Measurements from ENCODE around the gene SLC44A2. TPM values are rescaled to one million over a fixed set of nuclear protein-coding genes. Genes with fewer than 3 reads are reported as not detected.

The SLC44A2 gene
- total RNA-seq, 4 donors from 2014 or later: 36.6 to 371 (median 81.4) TPM

GRCh38 chr19:10677751-10678150 is 52.4 kb downstream of the SLC44A2 start:
- Histone ChIP-seq H3K4me1 (peaks cover 0 to 3% (median 0%) of the 10 kb centered on the region in 4 donors), H3K36me3 (peaks cover 0 to 77% (median 48%) of the 10 kb centered on the region in 4 donors), H3K4me3 (no peak overlapping the region), H3K9me3 (no peaks in the 10 kb centered on the region), H3K27ac (no peak overlapping the region), H3K27me3 (no peaks in the 10 kb centered on the region)
- WGBS, 2 donors (ENCODE audit: low coverage in 1 of 2): 89 to 100% methylated on average over 6 to 13 of the region's 13 CpGs
- no peak for TF ChIP-seq EP300 (IDR thresholded peaks at IDR 0.05; ENCODE audit: low read depth)
- no peak for TF ChIP-seq CTCF (IDR thresholded peaks at IDR 0.05)
- TF ChIP-seq POLR2A (IDR thresholded peaks at IDR 0.05): no peak
- TF ChIP-seq POLR2AphosphoS5 (IDR thresholded peaks at IDR 0.05): no peak
- no peak for DNase-seq
- in situ Hi-C loops (cut with MboI; ENCODE audit: low pct_ligation_motif_present in 1 of 4, low pct_unique_long_range_greater_than_20kb in 1 of 4, low sequenced_read_pairs in 3 of 4) (no loop called here), intact Hi-C loops (cut with DNase I; ENCODE audit: low total_unique reads) (no loop called here)

GRCh38 chr19:10678813-10679212 is 53.5 kb downstream of the SLC44A2 start:
- H3K4me3 ChIP-seq: no peak overlapping the region
- intact Hi-C loops (cut with DNase I; ENCODE audit: low total_unique reads) (no loop called here), in situ Hi-C loops (cut with MboI; ENCODE audit: low pct_ligation_motif_present in 1 of 4, low pct_unique_long_range_greater_than_20kb in 1 of 4, low sequenced_read_pairs in 3 of 4) (no loop called here)
- no peak for TF ChIP-seq POLR2AphosphoS5 (IDR thresholded peaks at IDR 0.05)
- TF ChIP-seq POLR2A (IDR thresholded peaks at IDR 0.05): no peak
- TF ChIP-seq EP300 (IDR thresholded peaks at IDR 0.05; ENCODE audit: low read depth): no peak
- TF ChIP-seq CTCF (IDR thresholded peaks at IDR 0.05): no peak
- no peak overlapping the region for H3K27ac ChIP-seq
- no peaks in the 10 kb centered on the region for H3K27me3 ChIP-seq
- H3K9me3 ChIP-seq: no peaks in the 10 kb centered on the region
- H3K36me3 ChIP-seq: peaks cover 0 to 79% (median 50%) of the 10 kb centered on the region in 4 donors
- no peaks in the 10 kb centered on the region for H3K4me1 ChIP-seq
- 85 to 90% methylated on average over 4 to 11 of the region's 12 CpGs for WGBS, 2 donors (ENCODE audit: low coverage in 1 of 2)
- no peak for DNase-seq

GRCh38 chr19:10679743-10680142 is 54.4 kb downstream of the SLC44A2 start:
- Histone ChIP-seq H3K27me3 (no peaks in the 10 kb centered on the region), H3K4me1 (no peaks in the 10 kb centered on the region), H3K27ac (no peak overlapping the region), H3K36me3 (peaks cover 0 to 87% (median 53%) of the 10 kb centered on the region in 4 donors), H3K4me3 (no peak overlapping the region), H3K9me3 (no peaks in the 10 kb centered on the region)
- in situ Hi-C loops (cut with MboI; ENCODE audit: low pct_ligation_motif_present in 1 of 4, low pct_unique_long_range_greater_than_20kb in 1 of 4, low sequenced_read_pairs in 3 of 4) (no loop called here), intact Hi-C loops (cut with DNase I; ENCODE audit: low total_unique reads) (no loop called here)
- WGBS, 2 donors (ENCODE audit: low coverage in 1 of 2): 93% methylated on average over 18 of the region's 18 CpGs; no CpG with 5 or more reads in 1 of the 2 donors
- TF ChIP-seq CTCF (IDR thresholded peaks at IDR 0.05) (no peak), POLR2AphosphoS5 (IDR thresholded peaks at IDR 0.05) (no peak), POLR2A (IDR thresholded peaks at IDR 0.05) (no peak), EP300 (IDR thresholded peaks at IDR 0.05; ENCODE audit: low read depth) (no peak)
- DNase-seq: no peak

- in situ Hi-C loops (cut with MboI; ENCODE audit: low pct_ligation_motif_present in 1 of 4, low pct_unique_long_range_greater_than_20kb in 1 of 4, low sequenced_read_pairs in 3 of 4) (no loop called here), intact Hi-C loops (cut with DNase I; ENCODE audit: low total_unique reads) (no loop called here)
- Histone ChIP-seq H3K4me1 (no peaks in the 10 kb centered on the region), H3K9me3 (no peaks in the 10 kb centered on the region), H3K27ac (no peak overlapping the region), H3K27me3 (no peaks in the 10 kb centered on the region), H3K36me3 (peaks cover 0 to 89% (median 57%) of the 10 kb centered on the region in 4 donors), H3K4me3 (no peak overlapping the region)
- TF ChIP-seq POLR2A (IDR thresholded peaks at IDR 0.05) (no peak), POLR2AphosphoS5 (IDR thresholded peaks at IDR 0.05) (no peak), EP300 (IDR thresholded peaks at IDR 0.05; ENCODE audit: low read depth) (no peak), CTCF (IDR thresholded peaks at IDR 0.05) (no peak)
- 93% methylated on average over 14 of the region's 15 CpGs; no CpG with 5 or more reads in 1 of the 2 donors for WGBS, 2 donors (ENCODE audit: low coverage in 1 of 2)
- DNase-seq: no peak
Observed at GRCh38 chr19:10680545-10681135, 55.3 kb downstream of the SLC44A2 start.
